ENCODE data around the gene IZUMO1R.
"Not testable (repeated sequence)": the region's sequence is repeated elsewhere in the genome, so short reads cannot be mapped to it uniquely, and the experiment has no call there.

IZUMO1R gene

GRCh38 chr11:94326947-94327346, 22.6 kb downstream of the IZUMO1R start:
- no peak for DNase-seq

DNA sequence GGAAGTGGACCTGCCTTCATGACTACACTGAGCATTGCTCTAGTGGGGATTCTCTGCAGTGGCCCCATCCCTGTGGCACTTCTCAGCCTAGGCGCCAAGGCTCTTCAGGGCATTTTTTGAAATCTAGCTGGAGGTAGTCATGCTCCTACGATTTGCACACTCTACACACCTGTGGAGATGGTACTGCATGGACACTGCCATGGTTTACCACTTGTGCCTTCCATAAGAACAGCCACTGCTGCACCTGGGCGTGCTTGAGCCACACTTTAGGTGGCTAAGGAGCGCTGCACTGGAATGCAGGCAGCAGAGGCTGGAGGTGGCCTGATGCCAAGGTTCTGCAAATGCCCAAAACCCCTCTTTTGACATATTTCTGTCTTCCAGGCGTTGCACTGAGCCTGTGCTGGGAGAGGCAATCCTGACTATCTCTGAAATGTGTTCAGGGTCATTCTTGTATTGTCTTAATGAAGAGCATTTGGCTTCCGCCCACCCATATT, 24.3 kb downstream of the IZUMO1R start:
- no peak for DNase-seq

- no peak for DNase-seq
Observed at GRCh38 chr11:94329501-94329900, 25.1 kb downstream of the IZUMO1R start.

GRCh38 chr11:94330789-94331188, 26.4 kb downstream of the IZUMO1R start:
- DNase-seq: no peak

DNA sequence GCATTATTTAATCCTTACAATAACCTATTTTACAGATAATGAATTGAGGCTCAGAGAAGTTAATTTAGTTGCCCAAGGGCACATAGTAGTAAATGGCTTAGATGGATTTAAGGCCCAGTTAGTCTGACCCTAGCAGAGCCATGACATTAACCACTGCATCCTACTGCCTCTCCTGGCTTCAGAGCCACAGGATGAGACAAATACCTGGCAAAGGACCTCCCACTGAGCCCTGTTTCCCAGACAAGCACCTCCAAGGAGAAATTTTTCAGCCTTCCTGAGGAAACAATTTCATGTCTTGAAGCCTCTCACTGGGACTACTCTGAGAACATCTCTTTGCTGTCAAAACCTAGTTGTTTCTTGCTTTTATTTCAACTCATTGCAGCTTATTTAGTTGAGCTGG, 28.4 kb downstream of the IZUMO1R start:
- DNase-seq: no peak

DNA sequence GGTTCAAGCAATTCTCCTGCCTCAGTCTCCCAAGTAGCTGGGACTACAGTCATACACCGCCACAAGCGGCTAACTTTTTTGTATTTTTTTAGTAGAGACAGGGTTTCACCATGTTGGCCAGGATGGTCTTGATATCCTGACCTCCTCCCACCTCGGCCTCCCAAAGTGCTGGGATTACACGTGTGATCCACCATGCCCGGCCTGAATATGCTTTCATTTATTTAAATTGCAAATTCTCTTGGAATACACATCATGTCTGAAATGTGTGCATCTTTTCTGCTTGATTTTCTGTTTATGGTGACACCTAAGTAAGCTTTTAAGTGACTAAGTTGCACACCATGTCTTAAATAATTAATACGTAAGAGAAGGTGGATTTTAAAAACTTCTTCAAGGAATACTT, 31.7 kb downstream of the IZUMO1R start:
- DNase-seq: no peak

- DNase-seq: no peak
Observed at GRCh38 chr11:94338651-94339050, 34.3 kb downstream of the IZUMO1R start.

GRCh38 chr11:94342250-94342649, 37.9 kb downstream of the IZUMO1R start:
- no peak for DNase-seq

GRCh38 chr11:94343495-94343894, 39.1 kb downstream of the IZUMO1R start:
- no peak for DNase-seq

GRCh38 chr11:94346311-94346710, 41.9 kb downstream of the IZUMO1R start:
- DNase-seq: not testable (repeated sequence)

DNA sequence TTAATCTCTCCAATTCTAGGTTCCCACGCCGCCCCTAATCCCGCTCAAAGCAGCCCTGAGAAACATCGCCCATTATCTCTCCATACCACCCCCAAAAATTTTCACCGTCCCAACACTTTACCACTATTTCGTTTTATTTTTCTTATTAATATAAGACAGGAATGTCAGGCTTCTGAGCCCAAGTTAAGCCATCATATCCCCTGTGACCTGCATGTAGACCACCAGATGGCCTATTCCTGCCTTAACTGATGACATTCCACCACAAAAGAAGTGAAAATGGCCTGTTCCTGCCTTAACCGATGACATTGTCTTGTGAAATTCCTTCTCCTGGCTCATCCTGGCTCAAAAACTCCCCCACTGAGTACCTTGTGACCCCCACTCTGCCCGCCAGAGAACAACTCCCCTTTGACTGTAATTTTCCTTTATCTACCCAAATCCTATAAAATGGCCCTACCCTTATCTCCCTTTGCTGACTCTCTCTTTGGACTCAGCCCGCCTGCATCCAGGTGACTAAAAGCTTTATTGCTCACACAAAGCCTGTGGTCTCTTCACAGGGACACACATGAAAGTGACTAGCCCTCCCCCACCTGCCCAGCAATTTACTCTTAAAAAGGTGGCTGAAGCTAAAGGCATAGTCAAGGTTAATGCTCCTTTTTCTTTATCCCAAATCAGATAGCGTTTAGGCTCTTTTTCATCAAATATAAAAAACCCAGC, 46.6 kb downstream of the IZUMO1R start:
- not testable (repeated sequence) for DNase-seq

All from KG1 (cell line).